HG02938 (cell line): ENCODE measurements around the gene SYNPO2.

Experiments
- ATAC-seq: cut with Tn5 transposase; IDR thresholded peaks from one replicate; pipeline ENCODE4 v1.9.1; 2021; ENCODE audit warnings: mild to moderate bottlenecking, moderate library complexity; ENCODE audit not compliant: unreplicated experiment

SYNPO2 gene

GRCh38 chr4:118923891-118924290 lies 35.2 kb downstream of the SYNPO2 start:
- ATAC-seq, result no peak

GRCh38 chr4:118927974-118928373 lies 39.3 kb downstream of the SYNPO2 start:
- no peak for ATAC-seq

GRCh38 chr4:118930255-118930654 lies 41.6 kb downstream of the SYNPO2 start:
- ATAC-seq, result no peak

GRCh38 chr4:118931786-118932185 lies 43.1 kb downstream of the SYNPO2 start:
- ATAC-seq, result no peak

- no peak for ATAC-seq
Observed at GRCh38 chr4:118935819-118936218, 47.2 kb downstream of the SYNPO2 start.

- ATAC-seq, result no peak
Observed at GRCh38 chr4:118936406-118936805, 47.8 kb downstream of the SYNPO2 start.

- no peak for ATAC-seq
Observed at GRCh38 chr4:118939169-118939783, 50.6 kb downstream of the SYNPO2 start.

GRCh38 chr4:118941149-118941548 lies 52.5 kb downstream of the SYNPO2 start:
- ATAC-seq, result no peak

GRCh38 chr4:118941799-118942198 lies 53.1 kb downstream of the SYNPO2 start:
- ATAC-seq, result no peak

GRCh38 chr4:118942465-118942864 lies 53.8 kb downstream of the SYNPO2 start:
- ATAC-seq, result no peak

GRCh38 chr4:118947095-118947494 lies 58.4 kb downstream of the SYNPO2 start:
- ATAC-seq, result no peak

GRCh38 chr4:118948545-118949144 lies 60.0 kb downstream of the SYNPO2 start:
- ATAC-seq, result no peak

GRCh38 chr4:118950224-118950623 lies 61.6 kb downstream of the SYNPO2 start:
- no peak for ATAC-seq

GRCh38 chr4:118950929-118951570 lies 62.4 kb downstream of the SYNPO2 start:
- no peak for ATAC-seq

GRCh38 chr4:118953276-118953675 lies 64.6 kb downstream of the SYNPO2 start:
- no peak for ATAC-seq

- ATAC-seq, result no peak
Observed at GRCh38 chr4:118954246-118954645, 65.6 kb downstream of the SYNPO2 start.

- no peak for ATAC-seq
Observed at GRCh38 chr4:118955515-118955914, 66.9 kb downstream of the SYNPO2 start.

- ATAC-seq, result no peak
Observed at GRCh38 chr4:118957722-118958445, 69.2 kb downstream of the SYNPO2 start.

GRCh38 chr4:118962540-118962939 lies 73.9 kb downstream of the SYNPO2 start:
- ATAC-seq, result no peak

GRCh38 chr4:118964891-118965411 lies 76.3 kb downstream of the SYNPO2 start:
- no peak for ATAC-seq

GRCh38 chr4:118967393-118967792 lies 78.7 kb downstream of the SYNPO2 start:
- no peak for ATAC-seq
